Body of pancreas (tissue), 4 donors: ENCODE measurements around the gene POLR3G.

Source experiments
- CTCF ChIP-seq, 7 experiments: fragments of 450-650 bp in 4 of 7; fragments of 200-600 bp in 3 of 7; sonication (generic) in 3 of 7; IDR thresholded peaks; one replicate each; pipeline ENCODE4 v1.5.1; 2016 to 2019; ENCODE audit warnings: antibody characterized with exemption in 7 of 7
- POLR2A ChIP-seq, 3 donors: fragments of 450-650 bp; IDR thresholded peaks; one replicate each; pipeline ENCODE4 v1.6.1; 2016; ENCODE audit warnings: antibody characterized with exemption in 3 of 3, mild to moderate bottlenecking in 2 of 3

- TF ChIP-seq CTCF (IDR thresholded peaks at IDR 0.05) (no peak), POLR2A (IDR thresholded peaks at IDR 0.05) (peak in 2 of 3 donors; percentile 4 to 10)
These were observed 1.0 kb upstream of the POLR3G start for GRCh38 chr5:90473396-90474234.
